Measurements from ENCODE around the gene PDE6D.

Gene PDE6D

DNA sequence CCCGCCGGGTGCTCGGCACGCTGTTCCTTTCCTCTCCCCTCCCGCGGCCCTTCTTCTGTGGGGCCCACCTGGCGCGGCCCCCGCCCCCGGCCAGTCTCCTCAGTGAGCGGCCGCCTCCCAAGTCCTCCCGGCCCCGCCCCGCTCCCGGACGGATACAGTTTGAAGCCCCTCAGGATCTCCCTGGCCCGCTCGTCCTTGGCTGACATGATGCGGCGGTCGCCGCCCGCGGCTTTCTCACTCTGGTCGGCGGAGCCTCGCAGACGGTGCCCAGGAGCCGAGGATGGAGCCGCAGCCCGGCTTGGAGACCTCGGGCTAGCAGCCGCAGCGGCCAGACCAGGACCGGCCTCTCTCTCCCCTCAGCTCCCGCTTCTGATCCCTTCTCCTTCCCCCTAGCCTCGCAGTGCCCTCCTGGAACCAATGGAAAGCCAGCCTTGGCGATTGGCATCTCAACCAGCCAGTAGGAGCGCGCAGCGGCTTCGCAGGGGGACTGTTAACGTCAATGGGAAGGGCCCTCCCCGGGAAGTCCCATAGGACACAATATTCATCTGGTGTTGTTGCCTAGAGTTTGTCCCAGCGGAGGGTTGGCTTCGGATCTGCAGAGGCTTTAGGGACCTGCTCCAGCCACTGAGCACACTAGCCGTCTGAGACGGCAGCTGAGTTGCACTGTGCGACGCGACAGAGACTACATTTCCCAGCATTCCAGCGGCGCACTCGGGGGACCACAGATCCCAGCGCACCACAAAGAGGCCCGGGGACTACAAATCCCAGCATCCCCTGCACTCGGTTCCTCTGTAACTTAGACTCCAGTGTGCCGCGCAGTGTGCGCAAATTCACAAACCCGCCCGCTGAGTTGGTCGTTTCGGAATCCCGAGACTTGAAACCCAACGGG lies at the start of gene PDE6D:
Gene PDE6D (minus strand): TSS at position 374 of the 889 bp plus-strand sequence. CDS start 168 bp downstream, at position 206.
- peak; percentile 98 for DNase-seq

DNA sequence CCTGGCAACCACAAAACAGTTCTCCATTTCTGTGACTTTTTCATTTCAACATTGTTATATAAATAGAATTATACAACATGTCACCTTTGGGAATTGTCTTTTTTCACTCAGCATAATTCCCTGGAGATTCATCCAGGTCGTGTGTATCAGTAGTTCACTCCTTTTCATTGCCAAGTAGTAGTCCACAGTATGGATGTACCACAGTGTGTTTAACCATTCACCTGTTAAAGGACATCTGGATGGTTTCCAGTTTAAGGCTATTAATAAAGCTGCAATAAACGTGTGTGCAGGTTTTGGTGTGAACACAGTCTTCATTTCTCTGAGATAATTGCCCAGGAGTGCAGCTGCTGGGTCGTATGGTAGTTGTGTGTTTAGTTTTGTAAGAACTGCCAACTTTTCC lies 40.8 kb upstream of the PDE6D start:
- no peak for DNase-seq

DNA sequence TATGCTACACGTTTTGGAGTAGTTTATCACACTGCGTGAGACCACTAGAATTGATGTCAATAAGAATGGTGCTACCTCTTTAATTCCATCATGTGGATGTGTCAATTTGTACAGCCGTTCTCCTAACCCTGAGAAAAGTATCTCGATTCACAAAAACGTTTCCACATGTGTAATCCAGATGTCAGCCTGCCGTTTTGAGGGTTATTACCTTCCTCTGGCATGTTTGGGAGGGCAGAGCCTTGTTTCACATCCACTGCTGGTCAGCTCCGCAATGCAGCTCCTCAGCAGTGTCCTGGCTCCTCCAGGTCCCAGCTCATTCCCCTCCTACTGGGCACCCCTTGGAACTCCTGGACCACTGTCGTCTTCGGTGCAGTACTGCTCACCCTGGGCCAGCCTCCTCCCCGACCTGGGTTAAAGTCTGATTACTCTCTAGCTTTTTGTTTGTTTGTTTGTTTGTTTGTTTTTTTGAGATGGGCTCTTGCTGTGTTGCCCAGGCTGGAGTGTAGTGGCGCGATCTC lies 39.8 kb upstream of the PDE6D start:
- DNase-seq = no peak

GRCh38 chr2:231819447-231820042 lies 38.5 kb upstream of the PDE6D start:
- DNase-seq = no peak

GRCh38 chr2:231816327-231817026 lies 35.4 kb upstream of the PDE6D start:
- no peak for DNase-seq

GRCh38 chr2:231810905-231811304 lies 29.8 kb upstream of the PDE6D start:
- peak; percentile 73 for DNase-seq

- DNase-seq = peak; percentile 61
Measured at GRCh38 chr2:231807020-231807419, 25.9 kb upstream of the PDE6D start.

DNA sequence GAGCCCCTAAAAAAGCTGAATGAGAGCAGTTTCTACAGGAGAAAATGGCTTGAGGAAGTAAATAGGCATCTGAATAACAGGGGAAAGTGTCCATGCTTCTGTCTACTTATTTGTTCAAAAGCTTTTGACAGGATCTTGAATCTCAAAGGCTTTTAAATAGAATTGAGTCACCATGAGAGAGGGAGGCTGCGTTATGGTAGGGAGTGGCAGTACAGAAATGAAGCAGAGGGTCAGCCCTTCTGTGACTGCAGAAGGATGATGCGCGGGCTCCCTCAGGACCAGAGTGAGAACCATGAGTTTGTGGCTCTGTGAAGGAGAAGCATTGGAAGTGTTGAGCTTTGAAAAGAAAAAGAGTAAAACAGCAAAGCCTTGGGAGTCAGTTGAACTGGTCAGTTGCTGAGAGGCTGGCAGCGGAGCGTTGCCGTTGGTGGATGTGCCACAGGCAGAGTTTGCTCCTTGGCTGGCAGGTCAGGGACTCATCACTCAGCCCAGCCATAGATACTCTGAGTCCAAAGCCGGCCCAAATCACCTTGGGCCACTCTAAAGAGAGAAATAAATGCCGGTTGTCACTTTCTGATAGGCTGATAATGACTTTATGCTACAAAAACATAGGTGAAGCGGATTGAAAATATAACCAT lies 22.5 kb upstream of the PDE6D start:
- DNase-seq = no peak

DNA sequence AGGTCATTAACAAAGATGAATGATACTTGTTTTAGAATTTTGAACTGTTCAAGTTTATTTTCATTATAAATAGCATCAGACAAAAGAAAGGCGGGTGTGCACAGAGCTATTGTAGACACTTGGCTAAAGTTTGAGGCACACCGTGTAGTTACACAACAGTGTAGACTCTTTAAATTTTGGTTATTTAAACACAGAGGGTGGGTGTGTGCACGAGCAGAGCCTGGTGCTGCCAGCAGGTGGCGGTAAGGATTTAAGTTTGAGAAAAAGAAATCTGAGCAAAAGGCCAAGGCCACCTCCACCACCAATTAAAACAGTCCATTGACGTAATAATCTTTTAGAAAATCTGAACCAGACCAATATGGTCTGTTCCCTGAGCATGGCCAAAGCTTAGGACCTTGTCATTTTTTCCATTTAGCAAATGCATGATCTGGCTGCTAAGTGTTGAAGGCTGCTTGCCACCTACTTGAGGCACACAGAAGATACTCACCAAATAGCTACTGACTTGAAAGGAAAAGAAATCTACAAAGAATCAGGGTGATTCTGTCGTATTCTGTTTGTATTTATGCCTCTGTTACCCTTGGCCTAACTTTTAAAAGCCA lies 19.5 kb upstream of the PDE6D start:
- DNase-seq = no peak

DNA sequence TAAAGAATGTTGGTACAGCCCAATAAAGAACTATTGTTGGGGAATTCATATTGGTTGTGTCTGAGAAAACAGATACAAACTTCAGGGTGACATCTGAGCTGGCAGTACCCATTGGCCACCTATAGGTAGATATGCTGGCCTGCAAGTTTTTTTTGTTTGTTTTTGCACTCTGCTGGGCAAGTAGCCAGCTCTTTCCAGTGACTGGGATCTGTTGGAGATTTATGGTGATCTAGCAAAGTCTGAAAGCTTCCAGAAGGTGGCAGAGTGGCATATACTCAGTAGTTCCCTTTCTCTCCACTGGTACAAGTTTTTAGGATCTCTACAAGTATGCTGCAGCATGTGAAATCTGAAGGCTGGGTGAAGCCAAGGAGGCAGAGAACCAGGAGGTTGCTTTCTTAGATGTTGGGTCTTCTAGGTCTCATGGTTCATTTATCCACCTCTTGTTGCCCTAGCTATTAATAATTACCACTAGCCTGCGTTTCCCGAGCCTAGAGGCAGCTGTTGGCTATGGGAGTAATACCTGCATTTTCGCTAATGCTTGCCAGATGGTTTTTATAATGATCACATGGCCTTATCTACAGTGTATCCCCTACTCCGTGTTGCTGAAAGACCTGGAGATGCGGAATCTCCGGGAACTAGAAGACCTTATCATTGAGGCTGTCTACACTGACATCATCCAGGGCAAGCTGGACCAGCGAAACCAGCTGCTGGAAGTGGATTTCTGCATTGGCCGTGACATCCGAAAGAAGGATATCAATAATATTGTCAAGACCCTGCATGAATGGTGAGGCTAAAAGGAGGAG lies 14.6 kb upstream of the PDE6D start:
- DNase-seq = peak; percentile 51

DNA sequence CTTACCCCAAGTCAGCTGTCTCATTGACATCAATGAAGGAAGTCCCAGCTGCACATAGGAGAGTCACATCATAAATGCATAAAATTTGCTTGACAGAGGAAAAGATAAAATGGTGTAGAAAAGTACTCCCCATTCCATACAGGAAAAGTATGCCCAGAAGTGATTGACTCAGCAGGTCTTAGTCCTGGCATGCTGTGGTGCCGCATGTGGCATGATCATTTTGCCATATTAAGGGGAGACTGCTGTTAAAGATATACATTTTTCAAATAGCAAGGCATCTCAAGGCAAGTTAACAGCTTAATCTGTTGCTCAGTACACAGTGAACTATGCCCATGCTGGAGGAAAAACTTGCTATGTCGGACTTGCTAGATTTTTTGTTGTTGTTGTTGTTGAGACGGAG lies 13.3 kb upstream of the PDE6D start:
- no peak for DNase-seq

GRCh38 chr2:231791107-231791506 lies 10.0 kb upstream of the PDE6D start:
- DNase-seq = no peak

- no peak for DNase-seq
Measured at GRCh38 chr2:231786917-231787292, 5.8 kb upstream of the PDE6D start.

DNA sequence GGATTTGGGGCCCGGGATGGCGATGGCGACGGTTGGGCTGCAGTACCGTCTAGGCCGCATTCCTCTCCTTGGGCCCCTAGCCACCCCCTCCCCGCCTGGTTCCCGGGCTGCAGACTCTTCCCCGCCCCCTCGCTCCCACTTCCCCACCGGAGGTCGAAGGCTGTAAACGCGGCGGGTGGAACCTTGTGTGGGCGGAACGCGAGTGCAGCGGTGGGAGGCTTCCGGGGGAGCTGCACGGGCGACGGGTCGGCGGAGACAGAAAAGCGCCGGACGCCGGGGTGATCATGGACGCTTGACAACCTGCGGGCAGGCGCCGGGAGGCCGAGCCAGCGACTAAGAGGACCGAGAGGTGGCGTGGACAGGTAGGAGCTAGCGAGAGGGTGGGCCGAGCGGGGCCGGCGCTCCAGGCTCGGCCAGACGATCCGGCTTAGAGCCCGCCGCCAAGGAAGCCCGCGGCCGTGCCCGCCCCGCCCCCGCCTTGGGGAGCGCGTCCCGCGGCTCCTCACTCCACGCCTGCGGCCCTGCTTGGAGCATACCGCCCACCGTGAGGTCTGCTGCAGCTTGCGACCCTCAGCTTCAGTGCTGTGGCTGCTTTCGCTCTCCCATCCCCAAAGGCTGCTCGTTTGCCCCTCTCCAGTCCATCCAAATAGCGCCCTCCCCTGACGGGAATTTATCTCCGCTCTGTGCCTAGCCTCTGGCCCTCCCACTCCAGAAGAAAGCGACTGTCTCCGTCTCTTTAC lies 5.3 kb upstream of the PDE6D start, which contains the start of gene COPS7B:
Gene COPS7B (plus strand): TSS at position 269 of the 740 bp plus-strand sequence. CDS start 2,126 bp downstream, outside the sequence.
- DNase-seq = peak; percentile 81

GRCh38 chr2:231785822-231786176 lies 4.7 kb upstream of the PDE6D start:
- no peak for DNase-seq

GRCh38 chr2:231785413-231785812 lies 4.3 kb upstream of the PDE6D start:
- no peak for DNase-seq

DNA sequence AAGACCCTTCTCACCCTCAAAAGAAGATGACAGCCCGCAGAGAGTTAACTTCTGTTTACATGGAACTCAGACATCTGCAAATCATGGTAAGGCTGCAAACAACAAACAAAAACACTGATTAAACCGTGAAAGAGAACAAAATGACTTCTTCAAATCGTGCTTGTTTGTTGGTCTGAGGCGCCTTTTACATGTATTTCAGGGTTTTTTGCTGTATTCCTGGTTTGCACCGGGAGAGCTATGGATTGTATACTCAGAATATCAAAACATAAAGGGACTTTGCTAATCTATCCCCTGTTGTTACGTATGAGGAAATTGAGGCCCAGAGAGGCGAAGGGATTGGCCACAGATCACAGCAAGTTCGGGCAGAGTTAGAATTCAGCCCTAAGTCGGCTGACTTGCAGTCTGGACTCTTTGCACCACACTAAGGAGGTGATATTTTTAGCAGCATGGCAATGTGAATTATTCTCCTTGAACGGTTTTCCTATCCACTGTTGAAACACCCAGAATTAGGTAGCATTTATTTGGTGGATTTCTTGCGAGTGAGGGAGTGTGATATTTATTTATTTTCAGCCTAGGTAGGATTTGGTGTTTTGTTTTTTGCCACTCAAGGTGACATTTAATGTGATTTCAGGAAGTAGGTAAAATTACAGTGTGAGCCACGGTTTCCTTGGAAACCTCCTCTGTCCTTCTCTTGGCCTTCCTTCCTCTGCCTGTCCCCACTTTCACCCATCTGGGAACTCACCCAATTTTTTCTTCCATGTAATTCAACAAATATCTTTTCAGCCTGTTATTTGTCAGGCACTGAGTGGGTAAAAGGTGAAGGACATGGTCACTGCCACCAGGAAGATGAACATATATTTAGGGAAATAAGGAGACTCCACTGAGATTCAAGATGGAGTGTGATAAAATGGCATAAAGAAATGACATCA lies 980 bp upstream of the PDE6D start:
- DNase-seq = peak; percentile 25

DNA sequence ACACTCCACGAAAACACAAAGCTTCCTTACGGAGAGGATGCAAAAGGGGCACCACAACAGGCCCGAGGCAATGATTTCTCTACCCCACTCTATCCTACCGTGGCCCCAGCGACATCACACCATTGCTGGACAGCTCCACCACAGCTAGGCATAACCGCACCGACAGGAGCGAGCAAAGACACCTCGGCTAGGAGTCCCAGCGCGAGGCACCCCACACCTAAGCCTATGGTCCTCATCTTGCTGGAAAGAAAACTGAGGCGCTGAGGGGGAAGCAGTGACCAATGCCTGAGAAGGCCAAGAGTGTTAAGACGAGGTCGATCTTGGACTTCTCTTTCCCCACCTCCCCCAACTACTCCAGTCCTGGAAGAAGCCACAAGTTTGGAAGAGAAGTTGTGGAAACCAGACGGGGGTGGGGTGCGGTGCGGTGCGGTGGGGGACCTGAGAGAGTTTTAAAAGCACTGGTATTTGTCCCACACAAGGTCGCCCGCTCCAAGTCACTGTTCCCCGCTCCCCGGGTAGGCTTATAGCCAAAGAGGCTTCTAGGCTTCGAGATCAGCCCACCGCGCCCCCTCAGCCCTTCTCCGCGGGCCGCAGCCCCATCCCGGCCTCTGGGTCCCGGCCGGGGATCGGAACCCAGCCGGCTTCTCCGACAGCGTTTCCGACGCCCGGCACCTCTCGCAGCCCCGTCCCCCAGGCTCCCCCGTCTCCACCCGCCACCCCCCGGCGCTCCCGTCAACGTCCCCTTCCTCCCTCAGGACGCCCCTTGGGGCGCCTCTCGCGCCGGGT lies 766 bp downstream of the PDE6D start:
- peak; percentile 9 for DNase-seq
